Measurements from ENCODE around the gene TCF7L1. TPM values are rescaled to one million over a fixed set of nuclear protein-coding genes. Genes with fewer than 3 reads are reported as not detected.
A peak's percentile ranks its signal among the peaks of the same experiment; 100 is the strongest.
"Not testable (repeated sequence)": the region's sequence is repeated elsewhere in the genome, so short reads cannot be mapped to it uniquely, and the experiment has no call there.

Gene TCF7L1
- polyA plus RNA-seq, 4 donors: 0.45 to 18.5 (median 3.2) TPM

GRCh38 chr2:85209887-85210286 lies 76.7 kb downstream of the TCF7L1 start:
- FAIRE-seq: no peak
- Histone ChIP-seq H3K27ac (ENCODE audit: low read depth in 1 of 3, low read length in 2 of 3) (peak overlapping the region in 1 of 3 donors; percentile 69), H3K27me3 (ENCODE audit: control insufficient read depth in 3 of 3, insufficient read depth in 3 of 3, low read length in 3 of 3) (no peaks in the 10 kb centered on the region), H3K9me3 (ENCODE audit: control insufficient read depth in 2 of 2, insufficient read depth in 1 of 2, low read depth in 1 of 2, low read length in 1 of 2) (no peaks in the 10 kb centered on the region), H3K4me1 (ENCODE audit: control insufficient read depth in 3 of 3, insufficient read depth in 2 of 3, low read depth in 1 of 3, low read length in 2 of 3) (peaks cover 0 to 41% (median 0%) of the 10 kb centered on the region in 3 donors), H3K36me3 (ENCODE audit: control insufficient read depth in 3 of 3, insufficient read depth in 2 of 3, low read depth in 1 of 3, low read length in 3 of 3) (peaks cover 0 to 3% (median 0%) of the 10 kb centered on the region in 3 donors), H3K4me3 (ENCODE audit: low read depth in 1 of 3, low read length in 3 of 3) (no peak overlapping the region)
- DNase-seq: peak in 1 of 2 donors; percentile 27
- 89 to 94% (median 93%) methylated on average over 1 of the region's 1 CpG for WGBS, 3 donors

- WGBS, 3 donors: 59 to 78% (median 61%) methylated on average over 7 of the region's 7 CpGs
- peaks cover 0 to 3% (median 0%) of the 10 kb centered on the region in 3 donors for H3K36me3 ChIP-seq (ENCODE audit: control insufficient read depth in 3 of 3, insufficient read depth in 2 of 3, low read depth in 1 of 3, low read length in 3 of 3)
- peak; percentile 32 to 70 for DNase-seq
- H3K27ac ChIP-seq (ENCODE audit: low read depth in 1 of 3, low read length in 2 of 3): peak overlapping the region in 1 of 3 donors; percentile 69
- no peak overlapping the region for H3K4me3 ChIP-seq (ENCODE audit: low read depth in 1 of 3, low read length in 3 of 3)
- peaks cover 0 to 47% (median 0%) of the 10 kb centered on the region in 3 donors for H3K4me1 ChIP-seq (ENCODE audit: control insufficient read depth in 3 of 3, insufficient read depth in 2 of 3, low read depth in 1 of 3, low read length in 2 of 3)
- H3K27me3 ChIP-seq (ENCODE audit: control insufficient read depth in 3 of 3, insufficient read depth in 3 of 3, low read length in 3 of 3): no peaks in the 10 kb centered on the region
- FAIRE-seq: no peak
- no peaks in the 10 kb centered on the region for H3K9me3 ChIP-seq (ENCODE audit: control insufficient read depth in 2 of 2, insufficient read depth in 1 of 2, low read depth in 1 of 2, low read length in 1 of 2)
These were observed 77.3 kb downstream of the TCF7L1 start for GRCh38 chr2:85210511-85210910.

GRCh38 chr2:85211606-85212005 lies 78.4 kb downstream of the TCF7L1 start:
- DNase-seq; H3K9me3 ChIP-seq (ENCODE audit: control insufficient read depth in 2 of 2, insufficient read depth in 1 of 2, low read depth in 1 of 2, low read length in 1 of 2); H3K36me3 ChIP-seq (ENCODE audit: control insufficient read depth in 3 of 3, insufficient read depth in 2 of 3, low read depth in 1 of 3, low read length in 3 of 3); H3K4me3 ChIP-seq (ENCODE audit: low read depth in 1 of 3, low read length in 3 of 3); H3K27ac ChIP-seq (ENCODE audit: low read depth in 1 of 3, low read length in 2 of 3); H3K27me3 ChIP-seq (ENCODE audit: control insufficient read depth in 3 of 3, insufficient read depth in 3 of 3, low read length in 3 of 3); FAIRE-seq: not testable (repeated sequence)
- H3K4me1 ChIP-seq (ENCODE audit: control insufficient read depth in 3 of 3, insufficient read depth in 2 of 3, low read depth in 1 of 3, low read length in 2 of 3): peaks cover 0 to 55% (median 0%) of the 10 kb centered on the region in 3 donors
- WGBS, 3 donors: 89 to 97% (median 93%) methylated on average over 9 of the region's 9 CpGs

- H3K9me3 ChIP-seq (ENCODE audit: control insufficient read depth in 2 of 2, insufficient read depth in 1 of 2, low read depth in 1 of 2, low read length in 1 of 2): no peaks in the 10 kb centered on the region
- H3K27ac ChIP-seq (ENCODE audit: low read depth in 1 of 3, low read length in 2 of 3): peak overlapping the region in 1 of 3 donors; percentile 60
- no peak for FAIRE-seq
- WGBS, 3 donors: 61 to 77% (median 74%) methylated on average over 3 of the region's 3 CpGs
- H3K27me3 ChIP-seq (ENCODE audit: control insufficient read depth in 3 of 3, insufficient read depth in 3 of 3, low read length in 3 of 3): no peaks in the 10 kb centered on the region
- DNase-seq: peak in 1 of 2 donors; percentile 69
- H3K4me3 ChIP-seq (ENCODE audit: low read depth in 1 of 3, low read length in 3 of 3): no peak overlapping the region
- peaks cover 0 to 3% (median 0%) of the 10 kb centered on the region in 3 donors for H3K36me3 ChIP-seq (ENCODE audit: control insufficient read depth in 3 of 3, insufficient read depth in 2 of 3, low read depth in 1 of 3, low read length in 3 of 3)
- H3K4me1 ChIP-seq (ENCODE audit: control insufficient read depth in 3 of 3, insufficient read depth in 2 of 3, low read depth in 1 of 3, low read length in 2 of 3): peaks cover 0 to 59% (median 2%) of the 10 kb centered on the region in 3 donors
These were observed 79.6 kb downstream of the TCF7L1 start for GRCh38 chr2:85212841-85213240.

GRCh38 chr2:85213404-85213803 lies 80.2 kb downstream of the TCF7L1 start:
- H3K36me3 ChIP-seq (ENCODE audit: control insufficient read depth in 3 of 3, insufficient read depth in 2 of 3, low read depth in 1 of 3, low read length in 3 of 3): peaks cover 0 to 3% (median 0%) of the 10 kb centered on the region in 3 donors
- H3K4me3 ChIP-seq (ENCODE audit: low read depth in 1 of 3, low read length in 3 of 3): no peak overlapping the region
- no peaks in the 10 kb centered on the region for H3K9me3 ChIP-seq (ENCODE audit: control insufficient read depth in 2 of 2, insufficient read depth in 1 of 2, low read depth in 1 of 2, low read length in 1 of 2)
- H3K27me3 ChIP-seq (ENCODE audit: control insufficient read depth in 3 of 3, insufficient read depth in 3 of 3, low read length in 3 of 3): no peaks in the 10 kb centered on the region
- FAIRE-seq (no peak), DNase-seq (no peak)
- peaks cover 0 to 59% (median 2%) of the 10 kb centered on the region in 3 donors for H3K4me1 ChIP-seq (ENCODE audit: control insufficient read depth in 3 of 3, insufficient read depth in 2 of 3, low read depth in 1 of 3, low read length in 2 of 3)
- WGBS, 3 donors: 83 to 85% (median 83%) methylated on average over 2 of the region's 2 CpGs
- H3K27ac ChIP-seq (ENCODE audit: low read depth in 1 of 3, low read length in 2 of 3): no peak overlapping the region

GRCh38 chr2:85213901-85214512 lies 80.8 kb downstream of the TCF7L1 start:
- Histone ChIP-seq H3K36me3 (ENCODE audit: control insufficient read depth in 3 of 3, insufficient read depth in 2 of 3, low read depth in 1 of 3, low read length in 3 of 3) (peaks cover 0 to 3% (median 0%) of the 10 kb centered on the region in 3 donors), H3K4me1 (ENCODE audit: control insufficient read depth in 3 of 3, insufficient read depth in 2 of 3, low read depth in 1 of 3, low read length in 2 of 3) (peaks cover 0 to 59% (median 2%) of the 10 kb centered on the region in 3 donors), H3K27me3 (ENCODE audit: control insufficient read depth in 3 of 3, insufficient read depth in 3 of 3, low read length in 3 of 3) (no peaks in the 10 kb centered on the region), H3K9me3 (ENCODE audit: control insufficient read depth in 2 of 2, insufficient read depth in 1 of 2, low read depth in 1 of 2, low read length in 1 of 2) (no peaks in the 10 kb centered on the region), H3K4me3 (ENCODE audit: low read depth in 1 of 3, low read length in 3 of 3) (no peak overlapping the region), H3K27ac (ENCODE audit: low read depth in 1 of 3, low read length in 2 of 3) (no peak overlapping the region)
- 77 to 88% (median 80%) methylated on average over 15 of the region's 15 CpGs for WGBS, 3 donors
- no peak for FAIRE-seq
- DNase-seq: no peak

- H3K4me3 ChIP-seq (ENCODE audit: low read depth in 1 of 3, low read length in 3 of 3): no peak overlapping the region
- WGBS, 3 donors: 30 to 56% (median 32%) methylated on average over 9 of the region's 9 CpGs
- H3K4me1 ChIP-seq (ENCODE audit: control insufficient read depth in 3 of 3, insufficient read depth in 2 of 3, low read depth in 1 of 3, low read length in 2 of 3): peaks cover 0 to 55% (median 2%) of the 10 kb centered on the region in 3 donors
- H3K27ac ChIP-seq (ENCODE audit: low read depth in 1 of 3, low read length in 2 of 3): no peak overlapping the region
- peaks cover 0 to 3% (median 0%) of the 10 kb centered on the region in 3 donors for H3K36me3 ChIP-seq (ENCODE audit: control insufficient read depth in 3 of 3, insufficient read depth in 2 of 3, low read depth in 1 of 3, low read length in 3 of 3)
- no peaks in the 10 kb centered on the region for H3K27me3 ChIP-seq (ENCODE audit: control insufficient read depth in 3 of 3, insufficient read depth in 3 of 3, low read length in 3 of 3)
- DNase-seq: peak; percentile 31 to 33
- FAIRE-seq: no peak
- H3K9me3 ChIP-seq (ENCODE audit: control insufficient read depth in 2 of 2, insufficient read depth in 1 of 2, low read depth in 1 of 2, low read length in 1 of 2): no peaks in the 10 kb centered on the region
These were observed 81.9 kb downstream of the TCF7L1 start for GRCh38 chr2:85215081-85215447.

- H3K9me3 ChIP-seq (ENCODE audit: control insufficient read depth in 2 of 2, insufficient read depth in 1 of 2, low read depth in 1 of 2, low read length in 1 of 2): no peaks in the 10 kb centered on the region
- FAIRE-seq (no peak), DNase-seq (peak in 1 of 2 donors; percentile 22)
- peaks cover 0 to 3% (median 0%) of the 10 kb centered on the region in 3 donors for H3K36me3 ChIP-seq (ENCODE audit: control insufficient read depth in 3 of 3, insufficient read depth in 2 of 3, low read depth in 1 of 3, low read length in 3 of 3)
- no peaks in the 10 kb centered on the region for H3K27me3 ChIP-seq (ENCODE audit: control insufficient read depth in 3 of 3, insufficient read depth in 3 of 3, low read length in 3 of 3)
- no peak overlapping the region for H3K4me3 ChIP-seq (ENCODE audit: low read depth in 1 of 3, low read length in 3 of 3)
- WGBS, 3 donors: 51 to 66% (median 64%) methylated on average over 18 of the region's 18 CpGs
- H3K27ac ChIP-seq (ENCODE audit: low read depth in 1 of 3, low read length in 2 of 3): peak overlapping the region in 2 of 3 donors; percentile 22 to 61
- H3K4me1 ChIP-seq (ENCODE audit: control insufficient read depth in 3 of 3, insufficient read depth in 2 of 3, low read depth in 1 of 3, low read length in 2 of 3): peaks cover 0 to 49% (median 2%) of the 10 kb centered on the region in 3 donors
These were observed 82.5 kb downstream of the TCF7L1 start for GRCh38 chr2:85215448-85216401.
